SKM-1 treated with dmso at 0.1 percent for 144 hours (cell line): ENCODE results near the gene TMEM273.

Experiments
- DNase-seq: peaks from one replicate; lab custom pipeline; 2025; ENCODE audit not compliant: unreplicated experiment; lab: John Stamatoyannopoulos, UW

The TMEM273 gene

GRCh38 chr10:49143249-49143648 lies 44.9 kb downstream of the TMEM273 start:
- DNase-seq, result no peak

GRCh38 chr10:49141541-49142332 lies 46.5 kb downstream of the TMEM273 start:
- no peak for DNase-seq

- DNase-seq, result no peak
Observed at GRCh38 chr10:49140304-49141177, 47.6 kb downstream of the TMEM273 start.

GRCh38 chr10:49139846-49140195 lies 48.4 kb downstream of the TMEM273 start:
- DNase-seq, result no peak

- DNase-seq, result peak; percentile 43
Observed at GRCh38 chr10:49139028-49139845, 49.0 kb downstream of the TMEM273 start.

GRCh38 chr10:49138361-49138891 lies 49.8 kb downstream of the TMEM273 start:
- no peak for DNase-seq

GRCh38 chr10:49136525-49136924 lies 51.7 kb downstream of the TMEM273 start:
- DNase-seq, result no peak

- no peak for DNase-seq
Observed at GRCh38 chr10:49135575-49136313, 52.4 kb downstream of the TMEM273 start.

GRCh38 chr10:49134327-49134726 lies 53.9 kb downstream of the TMEM273 start:
- no peak for DNase-seq

GRCh38 chr10:49133706-49134248 lies 54.4 kb downstream of the TMEM273 start, which contains the start of gene FAM170B:
TSS of gene FAM170B (minus strand) at chr10:49134021. CDS start at chr10:49133918, 103 bp downstream.
- no peak for DNase-seq

- DNase-seq, result no peak
Observed at GRCh38 chr10:49132362-49132737, 55.8 kb downstream of the TMEM273 start.

- DNase-seq, result no peak
Observed at GRCh38 chr10:49131507-49132361, 56.5 kb downstream of the TMEM273 start.

GRCh38 chr10:49129376-49129775 lies 58.8 kb downstream of the TMEM273 start:
- no peak for DNase-seq

GRCh38 chr10:49128854-49129253 lies 59.3 kb downstream of the TMEM273 start:
- no peak for DNase-seq

GRCh38 chr10:49123981-49124950 lies 63.9 kb downstream of the TMEM273 start:
- no peak for DNase-seq

- DNase-seq, result no peak
Observed at GRCh38 chr10:49120911-49121310, 67.3 kb downstream of the TMEM273 start.

GRCh38 chr10:49119746-49120145 lies 68.4 kb downstream of the TMEM273 start:
- DNase-seq, result no peak
